ENCODE measurements around the gene RPL3. TPM values are rescaled to one million over a fixed set of nuclear protein-coding genes. Genes with fewer than 3 reads are reported as not detected.

RPL3 gene
- total and polyA plus RNA-seq, 4 donors, result 580 to 1,767 (median 1,184) TPM

DNA sequence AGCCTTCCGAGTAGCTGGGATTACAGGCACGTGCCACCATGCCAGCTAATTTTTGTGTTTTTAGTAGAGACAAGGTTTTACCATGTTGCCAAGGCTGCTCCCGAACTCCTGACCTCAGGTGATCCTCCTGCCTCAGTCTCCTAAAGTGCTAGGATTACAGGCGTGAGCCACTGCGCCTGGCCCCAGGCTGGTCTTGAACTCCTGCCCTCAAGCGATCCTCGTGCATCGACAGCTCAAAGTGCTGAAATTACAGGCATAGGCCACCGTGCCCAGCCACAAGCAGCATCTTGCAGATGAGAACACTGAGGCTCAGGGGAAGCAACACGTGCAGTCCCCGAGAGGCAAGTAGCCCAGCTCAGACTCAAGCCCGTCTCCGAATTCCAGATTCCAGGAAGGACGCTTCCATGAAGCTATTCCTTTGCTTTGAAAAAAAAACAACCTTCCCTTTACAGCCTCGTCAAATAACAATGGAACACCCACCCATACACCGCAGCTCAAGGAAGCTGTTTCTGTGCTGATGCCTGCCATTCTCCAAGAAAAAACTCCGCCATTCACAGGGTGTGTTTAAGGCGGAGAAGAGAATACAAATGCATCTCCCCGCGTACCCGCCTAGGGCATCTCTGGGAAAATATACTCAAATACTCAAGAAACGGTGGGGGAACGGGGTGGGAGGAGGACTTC is 40.1 kb downstream of the RPL3 start:
- Histone ChIP-seq H3K27ac (ENCODE audit: low read depth in 1 of 2, low read length in 2 of 2) (no peak overlapping the region), H3K4me1 (ENCODE audit: control insufficient read depth in 4 of 4, insufficient read depth in 4 of 4, low read length in 3 of 4) (peaks cover 0 to 10% (median 7%) of the 10 kb centered on the region in 4 donors), H3K27me3 (ENCODE audit: control insufficient read depth in 4 of 4, insufficient read depth in 4 of 4, low read length in 3 of 4) (no peaks in the 10 kb centered on the region), H3K9me3 (ENCODE audit: control insufficient read depth in 4 of 4, low read length in 3 of 4) (no peaks in the 10 kb centered on the region), H3K9ac (ENCODE audit: low read depth in 1 of 2, low read length in 2 of 2) (no peak overlapping the region), H3K4me3 (ENCODE audit: low read depth in 1 of 3, low read length in 3 of 3) (no peak overlapping the region), H3K36me3 (ENCODE audit: control insufficient read depth in 4 of 4, insufficient read depth in 3 of 4, low read depth in 1 of 4, low read length in 3 of 4) (no peaks in the 10 kb centered on the region)
- 77% methylated on average over 23 of the region's 23 CpGs for WGBS
- TF ChIP-seq EGR1 (IDR thresholded peaks at IDR 0.05; ENCODE audit: low read depth in 2 of 2) (no peak), HNF4A (conservative IDR thresholded peaks at IDR 0.05) (no peak), FOXA2 (IDR thresholded peaks at IDR 0.05) (no peak), FOXA1 (IDR thresholded peaks at IDR 0.05) (no peak), YY1 (IDR thresholded peaks at IDR 0.05) (no peak), JUND (IDR thresholded peaks at IDR 0.05) (no peak), HNF4G (IDR thresholded peaks at IDR 0.05) (no peak), RXRA (IDR thresholded peaks at IDR 0.05) (no peak), TAF1 (conservative IDR thresholded peaks at IDR 0.05) (no peak), NR2F2 (IDR thresholded peaks at IDR 0.05) (no peak), SP1 (IDR thresholded peaks at IDR 0.05) (no peak)
- TF ChIP-seq, protein P1, sequence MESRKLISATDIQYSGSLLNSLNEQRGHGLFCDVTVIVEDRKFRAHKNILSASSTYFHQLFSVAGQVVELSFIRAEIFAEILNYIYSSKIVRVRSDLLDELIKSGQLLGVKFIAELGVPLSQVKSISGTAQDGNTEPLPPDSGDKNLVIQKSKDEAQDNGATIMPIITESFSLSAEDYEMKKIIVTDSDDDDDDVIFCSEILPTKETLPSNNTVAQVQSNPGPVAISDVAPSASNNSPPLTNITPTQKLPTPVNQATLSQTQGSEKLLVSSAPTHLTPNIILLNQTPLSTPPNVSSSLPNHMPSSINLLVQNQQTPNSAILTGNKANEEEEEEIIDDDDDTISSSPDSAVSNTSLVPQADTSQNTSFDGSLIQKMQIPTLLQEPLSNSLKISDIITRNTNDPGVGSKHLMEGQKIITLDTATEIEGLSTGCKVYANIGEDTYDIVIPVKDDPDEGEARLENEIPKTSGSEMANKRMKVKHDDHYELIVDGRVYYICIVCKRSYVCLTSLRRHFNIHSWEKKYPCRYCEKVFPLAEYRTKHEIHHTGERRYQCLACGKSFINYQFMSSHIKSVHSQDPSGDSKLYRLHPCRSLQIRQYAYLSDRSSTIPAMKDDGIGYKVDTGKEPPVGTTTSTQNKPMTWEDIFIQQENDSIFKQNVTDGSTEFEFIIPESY (IDR thresholded peaks at IDR 0.05), result no peak
- TF ChIP-seq, protein P2, sequence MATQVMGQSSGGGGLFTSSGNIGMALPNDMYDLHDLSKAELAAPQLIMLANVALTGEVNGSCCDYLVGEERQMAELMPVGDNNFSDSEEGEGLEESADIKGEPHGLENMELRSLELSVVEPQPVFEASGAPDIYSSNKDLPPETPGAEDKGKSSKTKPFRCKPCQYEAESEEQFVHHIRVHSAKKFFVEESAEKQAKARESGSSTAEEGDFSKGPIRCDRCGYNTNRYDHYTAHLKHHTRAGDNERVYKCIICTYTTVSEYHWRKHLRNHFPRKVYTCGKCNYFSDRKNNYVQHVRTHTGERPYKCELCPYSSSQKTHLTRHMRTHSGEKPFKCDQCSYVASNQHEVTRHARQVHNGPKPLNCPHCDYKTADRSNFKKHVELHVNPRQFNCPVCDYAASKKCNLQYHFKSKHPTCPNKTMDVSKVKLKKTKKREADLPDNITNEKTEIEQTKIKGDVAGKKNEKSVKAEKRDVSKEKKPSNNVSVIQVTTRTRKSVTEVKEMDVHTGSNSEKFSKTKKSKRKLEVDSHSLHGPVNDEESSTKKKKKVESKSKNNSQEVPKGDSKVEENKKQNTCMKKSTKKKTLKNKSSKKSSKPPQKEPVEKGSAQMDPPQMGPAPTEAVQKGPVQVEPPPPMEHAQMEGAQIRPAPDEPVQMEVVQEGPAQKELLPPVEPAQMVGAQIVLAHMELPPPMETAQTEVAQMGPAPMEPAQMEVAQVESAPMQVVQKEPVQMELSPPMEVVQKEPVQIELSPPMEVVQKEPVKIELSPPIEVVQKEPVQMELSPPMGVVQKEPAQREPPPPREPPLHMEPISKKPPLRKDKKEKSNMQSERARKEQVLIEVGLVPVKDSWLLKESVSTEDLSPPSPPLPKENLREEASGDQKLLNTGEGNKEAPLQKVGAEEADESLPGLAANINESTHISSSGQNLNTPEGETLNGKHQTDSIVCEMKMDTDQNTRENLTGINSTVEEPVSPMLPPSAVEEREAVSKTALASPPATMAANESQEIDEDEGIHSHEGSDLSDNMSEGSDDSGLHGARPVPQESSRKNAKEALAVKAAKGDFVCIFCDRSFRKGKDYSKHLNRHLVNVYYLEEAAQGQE (IDR thresholded peaks at IDR 0.05), result no peak
- TF ChIP-seq, protein P3, sequence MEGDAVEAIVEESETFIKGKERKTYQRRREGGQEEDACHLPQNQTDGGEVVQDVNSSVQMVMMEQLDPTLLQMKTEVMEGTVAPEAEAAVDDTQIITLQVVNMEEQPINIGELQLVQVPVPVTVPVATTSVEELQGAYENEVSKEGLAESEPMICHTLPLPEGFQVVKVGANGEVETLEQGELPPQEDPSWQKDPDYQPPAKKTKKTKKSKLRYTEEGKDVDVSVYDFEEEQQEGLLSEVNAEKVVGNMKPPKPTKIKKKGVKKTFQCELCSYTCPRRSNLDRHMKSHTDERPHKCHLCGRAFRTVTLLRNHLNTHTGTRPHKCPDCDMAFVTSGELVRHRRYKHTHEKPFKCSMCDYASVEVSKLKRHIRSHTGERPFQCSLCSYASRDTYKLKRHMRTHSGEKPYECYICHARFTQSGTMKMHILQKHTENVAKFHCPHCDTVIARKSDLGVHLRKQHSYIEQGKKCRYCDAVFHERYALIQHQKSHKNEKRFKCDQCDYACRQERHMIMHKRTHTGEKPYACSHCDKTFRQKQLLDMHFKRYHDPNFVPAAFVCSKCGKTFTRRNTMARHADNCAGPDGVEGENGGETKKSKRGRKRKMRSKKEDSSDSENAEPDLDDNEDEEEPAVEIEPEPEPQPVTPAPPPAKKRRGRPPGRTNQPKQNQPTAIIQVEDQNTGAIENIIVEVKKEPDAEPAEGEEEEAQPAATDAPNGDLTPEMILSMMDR (IDR thresholded peaks at IDR 0.05; ENCODE audit: low read depth, low read length, missing input control), result no peak
- TF ChIP-seq, protein P4, sequence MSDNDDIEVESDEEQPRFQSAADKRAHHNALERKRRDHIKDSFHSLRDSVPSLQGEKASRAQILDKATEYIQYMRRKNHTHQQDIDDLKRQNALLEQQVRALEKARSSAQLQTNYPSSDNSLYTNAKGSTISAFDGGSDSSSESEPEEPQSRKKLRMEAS (IDR thresholded peaks at IDR 0.05), result no peak
- TF ChIP-seq, protein P5, sequence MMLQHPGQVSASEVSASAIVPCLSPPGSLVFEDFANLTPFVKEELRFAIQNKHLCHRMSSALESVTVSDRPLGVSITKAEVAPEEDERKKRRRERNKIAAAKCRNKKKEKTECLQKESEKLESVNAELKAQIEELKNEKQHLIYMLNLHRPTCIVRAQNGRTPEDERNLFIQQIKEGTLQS (IDR thresholded peaks at IDR 0.05), result no peak
- DNase-seq (ENCODE audit: low spot score), result no peak
